GM18507 (cell line): ENCODE data around the gene CHMP4A.
A peak's percentile ranks its signal among the peaks of the same experiment; 100 is the strongest.

Source experiments
- DNase-seq: peaks from one replicate; pipeline ENCODE4 v3.0.0; 2011; ENCODE audit warnings: low read depth; ENCODE audit not compliant: insufficient read length; ENCODE audit errors: extremely low spot score
- FAIRE-seq: peaks from 2 replicates; lab custom pipeline; 2011; peaks lifted over from hg19 to GRCh38; lab: Jason Lieb, UNC

Gene CHMP4A, protein sequence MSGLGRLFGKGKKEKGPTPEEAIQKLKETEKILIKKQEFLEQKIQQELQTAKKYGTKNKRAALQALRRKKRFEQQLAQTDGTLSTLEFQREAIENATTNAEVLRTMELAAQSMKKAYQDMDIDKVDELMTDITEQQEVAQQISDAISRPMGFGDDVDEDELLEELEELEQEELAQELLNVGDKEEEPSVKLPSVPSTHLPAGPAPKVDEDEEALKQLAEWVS

DNA sequence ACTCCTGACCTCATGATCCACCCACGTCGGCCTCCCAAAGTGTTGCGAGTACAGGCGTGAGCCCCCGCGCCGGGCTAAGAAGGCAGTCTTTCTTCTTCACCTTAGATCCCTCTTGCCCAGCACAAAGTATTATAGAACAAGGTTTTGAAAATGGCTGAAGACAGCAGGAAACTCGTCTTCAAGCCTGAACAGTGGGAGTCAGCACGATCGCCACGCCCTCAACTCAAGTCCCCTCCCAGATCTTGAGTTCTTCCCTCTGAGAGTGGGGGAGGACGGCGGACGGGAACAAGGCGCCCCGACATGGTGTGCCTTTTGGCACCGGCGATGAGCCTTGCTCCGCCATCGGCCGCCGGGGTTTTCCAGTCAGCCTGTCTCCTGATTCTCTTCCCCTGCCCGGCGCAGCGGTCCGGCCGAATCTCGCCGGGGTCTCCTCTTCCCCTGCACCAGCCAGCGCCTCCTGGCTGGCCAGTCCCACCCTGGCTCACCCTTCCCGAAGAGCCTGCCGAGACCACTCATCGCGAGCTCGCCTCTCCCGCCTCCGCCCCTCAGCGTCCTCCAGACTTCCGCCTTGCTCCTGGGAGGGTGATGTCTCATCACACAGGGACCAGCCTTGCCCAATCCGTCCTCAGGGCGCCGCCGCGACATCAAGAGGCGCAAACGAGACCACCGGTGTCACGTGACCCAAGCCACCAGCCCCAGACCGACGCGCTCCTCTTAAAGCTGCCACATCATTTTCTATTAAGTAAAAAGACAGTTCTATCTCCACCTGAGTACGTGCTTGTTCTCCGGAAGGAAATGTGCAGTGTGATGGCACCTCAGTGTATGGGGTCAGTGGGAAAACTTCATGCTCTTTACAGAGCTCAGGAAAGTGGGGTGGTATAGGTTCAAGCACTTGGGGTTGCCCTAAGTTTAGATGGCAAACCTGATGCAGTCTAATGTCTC lies at the start of gene CHMP4A:
CHMP4A (minus strand) TSS at position 565 of the 942 bp plus-strand sequence; CDS start at position 516, 49 bp downstream.
- FAIRE-seq (peak; percentile 95), DNase-seq (peak; percentile 91)

DNA sequence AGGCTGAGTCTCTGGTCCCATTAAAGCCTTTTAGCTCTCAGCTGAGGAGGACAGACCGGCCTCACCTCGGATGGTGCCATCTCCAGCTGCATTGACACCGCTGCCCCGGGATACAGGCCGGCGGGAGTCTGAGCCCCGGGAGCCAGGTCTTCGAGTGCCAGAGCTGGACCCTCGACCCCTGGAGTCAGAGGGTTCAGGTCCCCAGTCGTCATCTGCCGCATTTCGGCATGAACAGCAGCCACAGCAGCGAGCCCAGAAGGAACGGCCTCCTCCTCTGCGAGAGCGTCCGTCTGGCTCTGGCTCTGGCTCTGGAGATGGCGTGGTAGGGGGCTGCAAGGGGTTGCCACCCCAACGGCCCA lies 48.7 kb upstream of the CHMP4A start:
- no peak for FAIRE-seq

DNA sequence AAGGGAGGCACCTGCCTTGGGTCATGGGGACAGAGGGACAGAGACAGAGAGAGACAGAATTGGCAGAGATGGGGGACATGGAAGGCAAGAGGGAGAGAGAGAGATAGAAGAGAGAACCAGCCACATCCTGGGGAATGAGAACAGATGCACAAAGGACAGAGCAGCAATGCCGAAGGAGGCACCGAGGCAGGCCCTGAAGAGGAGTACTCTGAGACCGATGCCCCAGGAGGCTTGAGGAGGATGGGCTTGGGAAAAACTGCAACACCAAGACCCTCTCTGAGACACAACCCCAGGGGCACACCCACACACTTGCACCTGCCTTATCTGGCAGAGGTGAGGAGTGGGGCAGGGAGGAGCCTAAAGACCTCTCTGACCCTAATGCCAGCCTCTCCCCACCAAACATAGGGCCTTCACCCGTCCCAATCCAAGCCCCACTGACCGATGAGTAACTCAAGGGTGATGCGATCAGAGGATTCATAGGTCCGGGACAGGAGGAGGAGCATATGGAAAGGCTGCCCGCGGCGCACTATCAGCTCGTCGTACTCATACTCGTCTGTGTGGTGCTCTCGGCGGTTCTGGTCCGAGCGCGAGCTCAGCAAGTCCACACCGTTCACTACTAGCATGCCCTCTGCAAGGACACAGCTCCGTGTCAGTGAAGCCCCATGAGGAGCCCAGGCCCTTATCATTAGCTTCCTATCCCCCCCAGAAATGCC lies 48.1 kb upstream of the CHMP4A start:
- no peak for FAIRE-seq

More for the DNA sequence above, 48.7 kb upstream of the CHMP4A start:
- DNase-seq = no peak

DNA sequence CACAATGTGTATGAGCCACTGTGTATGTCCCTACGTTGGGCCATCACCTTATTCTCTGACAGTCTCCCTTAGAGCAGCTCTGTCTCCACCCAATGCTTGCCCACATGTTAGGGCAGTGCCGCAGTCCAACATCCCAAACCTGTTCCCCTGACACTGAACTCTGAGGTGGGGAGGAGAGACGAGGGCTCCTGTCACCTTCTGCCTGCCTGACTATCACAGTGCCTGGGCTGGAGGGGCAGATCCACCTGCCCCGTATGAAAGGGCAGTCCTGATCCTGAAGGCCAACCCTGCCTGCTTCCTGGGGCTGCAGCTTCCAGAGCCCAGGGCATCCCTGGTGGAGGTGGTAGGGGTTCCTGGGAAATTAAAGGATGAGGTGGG lies 47.5 kb upstream of the CHMP4A start:
- FAIRE-seq (no peak), DNase-seq (no peak)

More for the DNA sequence above, 48.1 kb upstream of the CHMP4A start:
- no peak for DNase-seq

DNA sequence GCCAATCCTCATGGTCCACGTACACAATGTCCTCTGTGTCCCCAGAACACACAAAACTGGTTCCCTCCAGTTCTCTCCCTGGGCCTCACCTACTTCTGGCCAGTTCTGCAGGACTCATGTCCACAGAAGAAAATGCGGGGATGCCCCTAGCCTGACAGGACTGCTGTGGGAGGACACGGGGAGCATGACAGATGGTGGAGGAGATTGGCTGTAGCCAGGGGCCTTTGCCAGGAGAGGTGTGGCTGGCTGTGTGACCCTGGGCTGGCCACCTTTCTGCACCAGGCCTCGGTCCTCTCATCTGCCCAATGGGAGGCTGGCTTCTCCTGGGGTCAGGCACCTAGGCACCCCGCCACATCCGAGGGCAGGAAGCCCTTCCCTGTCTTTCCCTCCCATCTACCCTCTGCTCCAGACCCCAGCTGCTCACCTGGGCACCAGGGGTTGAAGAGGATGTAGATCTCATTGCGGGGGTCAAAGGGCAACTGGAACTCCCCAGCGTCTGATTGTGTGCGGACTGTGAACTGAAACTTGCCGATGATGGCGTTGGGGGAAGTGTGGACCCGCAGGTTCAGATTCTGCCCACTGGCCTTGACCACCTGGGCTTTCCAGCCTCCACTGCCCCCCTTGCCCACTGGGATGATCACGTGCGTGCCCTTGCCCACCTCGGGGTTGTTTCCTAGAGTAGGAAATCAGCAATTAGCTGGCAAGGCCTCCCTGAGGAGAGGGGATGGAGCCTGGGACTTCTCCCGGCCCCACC lies 46.9 kb upstream of the CHMP4A start:
- FAIRE-seq (no peak), DNase-seq (no peak)

DNA sequence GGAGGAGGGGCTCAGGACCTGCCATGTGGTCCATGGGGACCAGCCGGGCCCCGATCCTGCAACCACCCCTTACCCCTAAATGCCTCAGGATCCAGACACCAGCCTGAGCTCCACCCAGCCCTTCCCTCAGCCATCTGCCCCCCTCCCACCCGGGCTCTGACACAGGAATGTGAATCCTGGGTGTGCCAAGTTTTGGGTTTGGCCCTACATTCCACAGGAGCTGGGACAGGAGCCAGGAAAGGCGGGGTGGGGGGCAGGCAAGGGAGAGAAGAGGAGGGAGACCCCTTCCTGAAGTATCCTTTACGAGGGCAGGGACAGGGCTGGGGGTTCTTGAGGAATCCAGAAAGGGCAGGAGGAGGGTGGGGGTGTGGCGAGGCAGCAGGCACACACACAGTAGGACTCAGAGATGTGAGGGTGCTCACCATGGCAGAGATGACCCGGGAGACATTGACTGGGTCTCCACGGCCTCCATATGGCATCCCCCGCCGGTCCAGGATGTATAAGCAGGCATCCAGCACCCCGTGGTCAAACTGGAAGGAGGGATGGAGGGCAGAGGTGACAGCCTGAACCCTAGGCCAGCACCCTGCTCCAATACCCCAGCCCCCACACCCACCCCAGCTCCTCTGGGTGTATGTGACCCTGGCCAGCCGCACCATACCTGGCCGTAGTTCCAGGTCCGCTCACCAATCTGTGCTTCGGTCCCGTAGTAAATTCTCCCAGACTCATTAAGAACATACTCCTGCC lies 46.2 kb upstream of the CHMP4A start:
- FAIRE-seq = no peak
- no peak for DNase-seq

DNA sequence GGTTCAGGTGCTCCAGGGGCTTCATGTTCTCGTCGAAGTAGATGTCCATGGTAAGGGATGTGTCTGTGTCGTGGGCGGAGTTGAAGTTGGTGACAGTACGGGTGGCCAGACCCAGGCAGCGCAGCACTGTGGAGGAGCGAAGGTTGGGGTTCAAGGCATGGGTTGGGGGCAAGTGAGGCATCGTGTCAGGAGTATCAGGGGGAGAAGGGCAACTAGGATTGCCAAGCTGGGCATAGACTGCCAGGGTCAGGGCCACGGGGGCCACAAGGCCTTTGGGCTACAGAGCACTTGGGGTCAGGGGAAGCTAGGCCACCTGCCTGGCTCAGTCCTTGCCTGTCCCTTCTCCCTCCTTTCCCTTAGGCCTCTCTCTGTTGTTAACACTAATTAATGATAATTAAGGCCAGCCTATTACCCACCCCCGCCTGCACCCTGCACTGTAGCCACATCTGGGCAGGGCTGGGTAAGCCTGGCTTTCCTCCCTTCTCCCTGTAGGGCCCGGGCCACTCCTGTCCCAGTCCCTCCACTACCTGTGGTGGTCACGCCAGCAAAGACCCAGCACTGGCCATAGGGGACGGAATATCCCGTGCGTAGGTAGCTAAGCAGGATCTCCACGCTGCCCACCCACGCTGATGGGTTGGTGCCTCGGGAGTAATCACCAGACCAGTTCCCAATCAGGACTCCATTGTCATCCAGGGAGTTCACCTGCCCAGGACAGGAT lies 45.4 kb upstream of the CHMP4A start:
- FAIRE-seq (no peak), DNase-seq (no peak)

DNA sequence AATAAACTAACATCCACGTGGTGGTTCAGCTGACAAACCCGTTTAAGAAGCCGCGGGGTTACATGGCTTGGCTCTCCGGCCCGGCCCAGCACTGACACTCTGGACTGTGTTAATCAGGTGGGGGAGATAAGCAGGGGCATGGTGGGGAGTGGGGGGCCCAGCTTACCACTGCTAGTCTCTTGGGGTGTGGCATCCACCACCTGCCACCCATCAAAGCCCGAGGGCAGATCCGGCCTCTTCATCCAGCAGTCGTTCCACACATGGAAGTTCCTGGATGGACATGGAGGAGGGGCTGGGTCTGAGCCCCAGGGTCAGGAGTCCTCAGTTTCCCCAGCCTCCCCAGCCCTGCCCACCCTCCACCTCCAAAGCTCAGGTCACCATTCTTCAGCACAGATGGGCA lies 44.8 kb upstream of the CHMP4A start:
- DNase-seq = no peak
- no peak for FAIRE-seq

DNA sequence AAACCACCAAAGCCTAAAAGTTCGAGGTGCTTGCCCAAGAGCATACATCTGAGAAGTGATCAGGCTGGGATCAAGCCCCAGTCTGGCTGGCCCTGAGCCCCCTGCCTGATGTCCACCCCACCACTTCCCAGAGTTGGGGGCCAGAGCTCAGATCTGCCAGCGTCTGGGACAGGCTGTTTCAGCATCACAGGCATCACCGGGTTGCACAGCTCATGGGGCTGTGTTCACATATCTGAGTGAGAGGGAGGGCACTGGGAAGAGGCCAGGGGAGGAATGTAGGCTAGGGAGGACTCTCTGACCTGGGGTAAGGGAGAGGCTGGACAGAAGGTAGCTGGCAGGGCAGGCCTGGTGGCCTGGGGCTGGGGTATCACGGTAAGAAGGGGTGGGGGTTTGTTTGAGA lies 43.7 kb upstream of the CHMP4A start:
- FAIRE-seq (no peak), DNase-seq (no peak)

DNA sequence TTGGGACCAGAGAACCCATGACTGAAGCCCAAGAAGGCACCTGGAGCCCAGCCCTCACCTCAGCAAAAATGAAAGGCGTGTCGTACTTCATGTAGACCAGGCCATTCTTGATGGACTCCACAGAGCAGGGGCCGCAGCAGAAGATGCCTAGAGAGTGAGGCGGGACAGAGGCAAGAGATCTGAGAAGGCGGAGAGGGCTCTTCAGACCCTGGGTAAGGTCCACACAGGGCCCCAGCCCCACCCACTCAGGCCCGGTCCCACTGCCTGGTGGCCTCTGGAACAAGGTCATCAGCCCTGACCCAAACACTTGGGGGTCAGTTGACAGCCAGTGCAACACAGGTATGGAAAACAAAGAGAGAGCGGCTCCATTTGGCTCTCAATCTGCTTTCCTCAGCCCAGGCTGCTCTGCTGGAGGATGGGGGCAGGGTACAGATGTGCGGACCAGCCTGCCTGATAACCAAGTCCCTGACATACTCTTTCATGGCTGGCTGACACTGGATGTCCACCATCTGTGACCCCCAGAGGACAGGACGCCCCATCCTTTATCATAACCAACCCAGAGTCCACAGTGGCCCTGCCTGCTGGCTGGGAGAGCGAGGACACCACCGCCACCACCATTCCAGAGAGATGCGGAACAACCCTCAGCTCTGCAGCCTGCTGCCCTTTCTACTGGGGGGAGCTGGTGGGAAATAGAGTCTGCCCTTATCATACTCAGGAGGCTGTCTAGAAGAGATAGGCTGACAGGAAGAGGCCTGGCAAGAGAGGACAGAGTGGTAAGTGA lies 42.8 kb upstream of the CHMP4A start:
- no peak for FAIRE-seq

DNA sequence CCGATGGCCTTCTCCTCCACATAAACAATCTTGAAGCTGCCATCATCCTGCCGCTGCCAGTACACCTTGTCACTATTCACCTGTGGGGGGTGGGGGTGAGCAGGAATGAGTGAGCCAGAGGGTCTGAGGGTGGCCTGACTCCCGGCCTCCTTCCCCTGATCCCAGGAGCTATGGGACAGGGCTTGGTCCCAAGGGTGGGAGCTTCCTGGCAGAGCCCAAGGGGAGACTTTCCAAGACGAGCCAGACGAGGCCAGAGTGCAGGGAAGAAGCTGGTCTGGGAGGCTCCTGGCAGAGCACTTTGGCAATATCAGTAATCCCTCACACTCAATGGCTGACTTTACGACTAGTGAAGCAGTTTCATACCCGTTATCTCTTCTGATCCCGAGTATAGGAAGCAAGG lies 42.1 kb upstream of the CHMP4A start:
- DNase-seq (no peak), FAIRE-seq (no peak)

More for the DNA sequence above, 42.8 kb upstream of the CHMP4A start:
- DNase-seq = no peak

DNA sequence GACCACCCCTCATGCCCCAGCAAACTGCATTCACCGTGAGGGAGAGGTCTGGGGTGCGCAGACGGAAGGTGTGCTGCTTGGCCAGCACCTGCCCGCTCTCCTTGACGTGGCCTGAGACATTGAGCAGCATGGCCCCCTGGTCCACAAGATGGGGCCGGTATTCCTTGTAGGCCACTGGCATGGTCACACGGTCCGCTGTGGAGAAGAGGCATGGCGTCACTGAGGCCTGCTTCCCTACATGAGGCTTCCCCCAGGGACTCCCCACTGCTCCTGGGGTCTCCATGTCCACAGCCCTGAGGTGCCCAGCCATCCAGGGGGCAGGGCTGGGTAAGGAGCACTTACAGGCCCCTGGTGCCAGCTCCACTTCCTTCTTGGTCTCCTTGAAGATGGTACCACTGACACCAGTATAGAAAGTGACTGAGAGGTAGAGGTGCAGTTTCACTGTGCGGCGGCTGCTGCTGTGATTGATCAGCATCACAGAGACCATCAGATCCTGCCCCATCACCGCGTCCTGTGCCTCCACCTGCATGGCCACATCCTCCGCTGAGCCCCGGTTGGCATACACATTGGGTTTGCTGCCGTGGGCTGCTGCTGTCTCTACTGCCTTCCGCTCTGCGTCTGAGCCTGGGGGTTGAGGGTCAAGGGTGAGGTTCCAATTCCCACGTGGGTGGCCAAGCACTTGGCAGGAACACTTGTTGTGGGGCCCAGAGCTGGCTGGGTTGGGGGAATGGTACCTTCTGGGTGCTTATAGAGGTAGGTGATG lies 41.5 kb upstream of the CHMP4A start:
- no peak for DNase-seq
- FAIRE-seq = no peak

DNA sequence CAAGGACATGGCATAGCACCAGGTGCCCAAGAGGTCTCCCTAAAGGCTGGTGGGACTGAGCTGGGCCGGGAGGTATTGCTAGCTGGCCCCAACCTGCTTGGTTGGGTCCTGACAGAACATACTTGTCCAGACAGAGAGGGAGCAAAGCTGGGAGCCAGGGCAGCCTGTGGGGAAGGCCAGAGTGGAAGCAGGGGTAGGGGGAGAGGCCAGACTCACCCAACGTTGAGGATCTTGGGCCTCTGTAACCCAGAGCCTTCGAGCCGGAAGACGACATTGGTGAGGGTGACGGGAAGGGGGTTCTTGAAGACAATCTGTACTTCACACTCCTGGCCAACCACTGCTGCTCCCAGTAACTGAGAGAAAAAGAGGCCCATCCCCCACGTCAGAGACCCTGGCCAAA lies 40.6 kb upstream of the CHMP4A start:
- DNase-seq = no peak
- no peak for FAIRE-seq

DNA sequence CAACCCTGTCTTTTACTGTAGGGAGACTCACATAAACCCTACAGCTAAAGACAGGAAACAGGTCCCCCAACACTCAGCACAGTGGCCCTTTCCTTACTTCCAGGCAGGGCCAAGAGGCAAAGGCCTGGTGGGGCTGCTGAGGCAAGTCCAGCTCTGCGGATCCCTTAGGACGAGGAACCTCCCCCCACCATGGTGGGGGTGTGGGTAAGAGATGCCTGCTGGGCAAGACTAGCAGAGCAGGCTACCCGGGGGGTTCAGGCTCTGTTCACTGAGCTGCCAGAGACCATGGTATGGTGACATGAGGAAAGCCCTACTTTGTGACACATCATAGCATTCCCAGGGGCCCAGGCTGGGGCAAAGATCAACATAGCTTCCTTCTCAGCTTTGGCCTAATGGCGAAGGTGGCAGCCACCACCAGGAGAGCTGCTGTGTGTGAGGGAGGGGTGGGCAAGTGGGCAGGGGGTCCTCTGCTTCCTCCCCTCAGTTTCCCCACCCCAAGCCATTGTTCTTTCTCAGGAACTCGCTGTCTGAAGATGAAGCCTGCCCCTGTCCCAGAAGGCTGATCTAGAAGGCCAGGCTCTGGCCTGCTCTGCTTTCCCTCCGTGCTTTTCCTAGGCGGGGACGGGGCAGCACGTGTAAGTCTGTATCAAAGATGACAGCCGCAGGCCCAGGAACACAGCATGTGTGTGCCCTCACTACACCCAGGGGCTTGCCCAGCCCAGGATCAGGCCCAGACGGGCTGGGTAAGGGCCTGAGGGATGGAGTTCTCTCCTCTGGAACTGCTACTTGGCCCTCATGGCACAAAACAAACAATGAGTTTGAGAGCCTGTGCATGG lies 39.2 kb upstream of the CHMP4A start:
- DNase-seq (no peak), FAIRE-seq (no peak)

DNA sequence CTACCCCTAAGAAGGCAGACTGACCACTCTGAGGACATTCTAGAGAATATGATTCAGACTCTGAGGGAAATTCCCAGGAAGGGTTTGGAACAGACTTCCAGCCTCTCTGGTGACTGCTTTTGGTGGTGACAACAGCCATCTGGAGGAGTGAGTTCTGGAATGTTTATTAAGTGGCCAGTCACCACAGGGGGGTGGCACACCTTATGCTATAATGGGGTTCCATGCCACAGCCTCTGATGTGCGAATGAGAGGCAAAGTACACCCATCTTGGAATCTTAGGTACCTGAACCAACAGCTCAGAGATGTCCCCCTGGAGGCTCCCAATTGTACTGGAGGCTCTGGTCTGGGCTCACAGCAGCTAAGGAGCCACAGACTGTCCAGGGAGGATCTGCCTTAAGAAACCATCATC lies 38.6 kb upstream of the CHMP4A start:
- DNase-seq (no peak), FAIRE-seq (no peak)

DNA sequence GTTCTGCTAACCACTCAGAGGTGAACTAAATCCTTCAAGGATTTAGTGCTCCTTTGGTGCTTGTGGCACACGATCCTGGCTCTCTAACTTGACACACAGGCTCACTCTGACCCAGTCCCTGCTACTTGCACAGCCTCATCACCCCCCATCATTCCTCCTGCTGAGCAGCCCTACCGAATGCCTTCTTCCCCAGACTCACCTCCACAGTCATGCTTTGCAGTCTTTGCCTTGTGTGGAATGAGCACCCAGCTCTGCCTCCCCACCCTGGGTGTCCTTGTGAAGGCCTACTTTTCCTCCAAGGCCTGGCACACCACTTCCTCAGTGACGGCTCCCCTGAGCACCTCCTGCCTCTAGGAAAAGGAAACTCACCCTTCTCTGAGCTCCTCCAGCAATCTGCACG lies 37.1 kb upstream of the CHMP4A start:
- FAIRE-seq (no peak), DNase-seq (no peak)
